HG02870 (cell line): Measurements from ENCODE around the gene GLA.

Experiments
- ATAC-seq: cut with Tn5 transposase; IDR thresholded peaks from one replicate; pipeline ENCODE4 v1.9.1; 2021; ENCODE audit warnings: mild to moderate bottlenecking, moderate library complexity; ENCODE audit not compliant: unreplicated experiment

Gene GLA

GRCh38 chrX:101398694-101399093, 9.0 kb downstream of the GLA start:
- ATAC-seq, result no peak

- no peak for ATAC-seq
These were observed 9.9 kb downstream of the GLA start for GRCh38 chrX:101397779-101398178.

- no peak for ATAC-seq
These were observed 11.9 kb downstream of the GLA start for GRCh38 chrX:101395789-101396188.

GRCh38 chrX:101394372-101394771, 13.4 kb downstream of the GLA start:
- no peak for ATAC-seq

- ATAC-seq, result no peak
These were observed 14.0 kb downstream of the GLA start for GRCh38 chrX:101393530-101394305.

GRCh38 chrX:101391831-101392230, 15.9 kb downstream of the GLA start:
- no peak for ATAC-seq

GRCh38 chrX:101390664-101391525, 16.8 kb downstream of the GLA start, which contains the start of gene RPL36A:
Gene RPL36A (plus strand): TSS chrX:101391011. CDS start chrX:101391044, 33 bp downstream.
- ATAC-seq, result peak; percentile 69

- ATAC-seq, result no peak
These were observed 19.1 kb downstream of the GLA start for GRCh38 chrX:101388604-101389003.

- ATAC-seq, result no peak
These were observed 21.2 kb downstream of the GLA start for GRCh38 chrX:101386542-101386885.

GRCh38 chrX:101385795-101386541, 21.8 kb downstream of the GLA start, which contains the start of gene BTK:
Gene BTK (minus strand): TSS chrX:101386191. CDS start chrX:101375284, 10,907 bp downstream.
- peak; percentile 63 for ATAC-seq

- ATAC-seq, result no peak
These were observed 22.6 kb downstream of the GLA start for GRCh38 chrX:101385026-101385684.

- ATAC-seq, result peak; percentile 63
These were observed 24.0 kb downstream of the GLA start for GRCh38 chrX:101383679-101384205.

GRCh38 chrX:101377547-101377946, 30.2 kb downstream of the GLA start:
- ATAC-seq, result peak; percentile 44

GRCh38 chrX:101370888-101371504, 36.7 kb downstream of the GLA start:
- ATAC-seq, result peak; percentile 83

GRCh38 chrX:101369687-101370086, 38.0 kb downstream of the GLA start:
- no peak for ATAC-seq

- no peak for ATAC-seq
These were observed 38.9 kb downstream of the GLA start for GRCh38 chrX:101368800-101369199.

GRCh38 chrX:101365301-101365795, 42.4 kb downstream of the GLA start:
- ATAC-seq, result no peak

GRCh38 chrX:101362757-101363156, 45.0 kb downstream of the GLA start:
- ATAC-seq, result no peak

- no peak for ATAC-seq
These were observed 45.6 kb downstream of the GLA start for GRCh38 chrX:101362116-101362515.

GRCh38 chrX:101360390-101360789, 47.3 kb downstream of the GLA start:
- ATAC-seq, result no peak
